C4-2B (cell line): ENCODE results near the gene CACNA1G.

Source experiments
- CTCF ChIP-seq: fragments of 450-650 bp; conservative IDR thresholded peaks from 2 replicates; pipeline ENCODE4 v1.5.1; 2017; ENCODE audit warnings: mild to moderate bottlenecking
- ZFX ChIP-seq: fragments of 450-650 bp; IDR thresholded peaks from 2 replicates; pipeline ENCODE4 v1.6.1; 2017

DNA sequence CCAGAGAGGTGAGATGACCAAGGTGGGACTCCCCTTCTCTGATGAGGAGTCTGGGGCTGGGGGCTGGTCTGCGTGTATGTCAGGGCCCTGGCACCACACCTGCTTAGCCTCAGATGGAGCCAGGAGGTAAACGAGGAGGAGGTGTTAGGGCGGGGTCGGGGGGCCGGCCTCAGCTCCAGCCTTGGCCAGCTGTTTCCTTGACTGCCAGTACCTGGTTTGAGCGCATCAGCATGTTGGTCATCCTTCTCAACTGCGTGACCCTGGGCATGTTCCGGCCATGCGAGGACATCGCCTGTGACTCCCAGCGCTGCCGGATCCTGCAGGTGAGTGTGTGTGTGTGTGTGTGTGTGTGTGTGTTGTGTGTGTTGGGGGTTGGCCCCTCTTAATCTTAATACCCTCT lies 8.1 kb downstream of the CACNA1G start:
- TF ChIP-seq CTCF (no peak), ZFX (no peak)
